M059J (cell line): ENCODE data around the gene ACTL7A. TPM values are rescaled to one million over a fixed set of nuclear protein-coding genes. Genes with fewer than 3 reads are reported as not detected.
"Not testable (repeated sequence)": the region's sequence is repeated elsewhere in the genome, so short reads cannot be mapped to it uniquely, and the experiment has no call there.

Source experiments
- DNase-seq: peaks from one replicate; pipeline ENCODE4 v3.0.0-alpha.2; 2012; ENCODE audit warnings: low read depth
- total RNA-seq: library from RNA; depleted of rRNA; stranded (reverse); fragments of >200 nt; shearing (Covaris generic); gene quantifications from 2 replicates; pipeline ENCODE4 v1.2.3, GENCODE V29; 2014

Gene ACTL7A
- total RNA-seq, 1 experiment from 2014 or later = not detected

DNA sequence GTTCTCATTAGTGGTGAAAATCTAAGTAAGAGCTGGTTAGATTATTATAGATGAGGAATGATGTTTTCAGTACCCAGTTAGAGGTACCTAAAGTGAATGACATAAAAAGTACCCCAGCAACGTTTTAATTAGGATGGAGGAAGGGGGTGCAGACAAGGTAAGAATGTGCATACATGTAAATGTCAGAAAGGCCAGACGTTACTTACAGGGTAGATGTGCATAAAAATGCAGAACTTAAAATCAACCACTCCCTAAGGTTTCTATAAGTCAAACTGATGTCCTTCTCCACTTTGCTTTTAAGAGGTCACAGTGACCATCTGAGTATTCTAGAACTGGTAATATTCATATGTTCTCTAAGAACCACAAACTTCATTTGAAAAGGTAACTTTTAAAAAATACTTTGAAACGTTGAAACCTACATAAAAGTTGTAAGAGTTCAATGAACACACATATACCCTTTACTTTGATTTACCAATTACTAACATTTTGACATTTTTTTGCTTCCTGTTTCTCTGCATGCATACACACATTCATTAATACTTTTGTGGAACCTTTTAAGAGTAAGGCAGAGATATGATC lies 18.8 kb downstream of the ACTL7A start:
- no peak for DNase-seq

GRCh38 chr9:108882052-108882888 lies 20.2 kb downstream of the ACTL7A start:
- no peak for DNase-seq

DNA sequence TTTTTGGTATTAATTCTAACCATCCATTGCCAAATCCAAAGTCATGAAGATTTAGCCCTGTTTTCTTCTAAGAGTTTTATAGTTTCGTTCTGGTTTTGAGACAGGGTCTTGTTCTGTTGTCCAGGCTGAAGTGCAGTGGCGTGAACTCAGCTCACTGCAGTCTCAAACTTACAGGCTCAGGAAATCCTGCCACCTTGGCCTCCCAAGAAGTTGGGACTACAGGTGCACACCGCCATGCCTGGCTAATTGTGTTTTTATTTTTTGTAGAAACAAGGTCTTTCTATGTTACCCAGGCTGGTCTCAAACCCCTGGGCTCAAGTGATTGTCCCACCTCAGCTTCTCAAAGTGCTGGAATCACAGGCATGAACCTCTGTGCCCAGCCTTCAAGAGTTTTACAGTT lies 21.0 kb downstream of the ACTL7A start:
- no peak for DNase-seq

DNA sequence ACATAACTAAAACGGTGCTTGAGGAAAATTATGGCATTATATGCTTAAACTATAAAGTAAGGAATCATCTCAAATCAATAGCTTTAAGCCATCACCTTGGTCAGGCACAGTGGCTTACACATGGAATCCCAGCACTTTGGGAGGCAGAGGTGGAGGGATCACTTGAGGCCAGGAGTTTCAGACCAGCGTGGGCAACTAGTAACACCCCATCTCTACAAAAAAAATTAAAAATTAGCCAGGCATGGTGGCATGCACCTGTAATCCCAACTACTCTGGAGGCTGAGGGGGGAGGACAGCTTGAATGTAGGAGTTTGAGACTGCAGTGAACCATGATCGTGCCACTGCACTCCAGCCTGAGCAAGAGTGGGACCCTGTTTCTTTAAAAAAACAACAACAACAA lies 22.6 kb downstream of the ACTL7A start:
- no peak for DNase-seq

DNA sequence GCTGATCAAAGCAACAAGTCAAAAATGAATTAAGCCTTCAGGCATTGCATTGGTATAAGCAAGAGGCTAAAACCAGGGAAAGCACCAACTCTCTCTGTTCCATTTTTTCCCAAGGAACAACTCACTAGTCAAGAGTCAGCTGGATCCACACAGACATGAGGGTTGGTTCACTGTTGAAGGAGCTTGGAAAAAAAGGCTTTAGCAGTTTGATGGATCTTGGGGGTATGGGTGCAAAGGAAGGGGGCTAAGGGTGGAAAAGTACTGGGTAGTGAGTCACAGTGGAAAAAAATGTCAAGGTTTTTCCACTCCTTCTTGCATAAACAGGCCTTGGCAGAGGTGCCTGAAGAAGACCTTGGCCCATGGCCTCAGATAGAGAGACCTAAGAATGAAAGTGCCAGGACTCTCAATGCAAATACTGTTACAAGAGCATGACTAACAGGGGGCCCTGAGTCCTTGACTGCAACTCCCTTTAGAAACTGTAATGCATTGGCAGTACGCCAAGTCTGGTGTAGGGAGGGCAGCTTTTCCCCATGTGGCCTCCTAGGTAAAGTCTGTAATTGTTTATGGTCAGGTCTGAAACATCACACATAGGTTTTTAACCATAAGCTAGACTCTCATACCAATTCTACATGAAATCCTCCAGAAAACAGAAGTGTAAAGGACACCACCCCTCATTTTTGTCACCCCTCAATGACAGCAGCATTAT lies 23.7 kb downstream of the ACTL7A start:
- DNase-seq = peak; percentile 91

- not testable (repeated sequence) for DNase-seq
Measured at GRCh38 chr9:108886594-108887271, 24.7 kb downstream of the ACTL7A start.

- DNase-seq = peak; percentile 60
Measured at GRCh38 chr9:108889649-108890067, 27.6 kb downstream of the ACTL7A start.

GRCh38 chr9:108894225-108894997 lies 32.3 kb downstream of the ACTL7A start:
- DNase-seq = no peak

GRCh38 chr9:108897324-108898096 lies 35.4 kb downstream of the ACTL7A start:
- no peak for DNase-seq

- not testable (repeated sequence) for DNase-seq
Measured at GRCh38 chr9:108899023-108899695, 37.1 kb downstream of the ACTL7A start.

GRCh38 chr9:108900176-108900575 lies 38.1 kb downstream of the ACTL7A start:
- no peak for DNase-seq

DNA sequence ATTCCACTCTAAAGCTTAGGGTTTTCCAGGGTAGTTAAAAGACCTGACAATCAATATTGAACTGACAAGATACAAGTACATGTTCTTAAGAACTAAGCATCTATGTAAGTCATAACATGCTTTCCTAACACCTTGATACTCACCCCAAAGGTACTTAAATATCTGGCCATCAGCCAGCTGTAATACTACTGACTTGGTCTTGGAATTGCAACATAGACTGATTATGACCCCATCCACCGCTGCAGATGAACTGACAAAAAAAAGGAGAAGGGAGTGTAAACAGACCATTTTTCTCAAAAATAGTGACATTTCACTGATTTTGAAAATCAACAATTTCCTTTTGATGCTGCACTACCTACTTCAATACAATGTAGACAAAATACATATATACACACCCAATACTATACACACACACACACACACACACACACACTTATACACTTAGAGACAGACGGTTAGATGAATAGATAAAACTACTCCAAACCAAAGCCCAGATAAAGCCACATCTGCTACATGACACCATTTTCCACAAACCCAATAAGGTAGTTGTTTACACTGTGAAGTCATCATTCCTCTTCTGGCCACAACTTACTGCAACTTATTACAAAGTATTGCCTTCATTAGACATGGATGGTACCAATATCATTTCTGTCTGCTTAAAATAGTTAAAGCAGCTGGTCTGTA lies 41.5 kb downstream of the ACTL7A start:
- DNase-seq = peak; percentile 5

- no peak for DNase-seq
Measured at GRCh38 chr9:108904161-108904560, 42.1 kb downstream of the ACTL7A start.

GRCh38 chr9:108905494-108905893 lies 43.4 kb downstream of the ACTL7A start:
- DNase-seq = no peak

GRCh38 chr9:108910402-108910801 lies 48.3 kb downstream of the ACTL7A start:
- no peak for DNase-seq

DNA sequence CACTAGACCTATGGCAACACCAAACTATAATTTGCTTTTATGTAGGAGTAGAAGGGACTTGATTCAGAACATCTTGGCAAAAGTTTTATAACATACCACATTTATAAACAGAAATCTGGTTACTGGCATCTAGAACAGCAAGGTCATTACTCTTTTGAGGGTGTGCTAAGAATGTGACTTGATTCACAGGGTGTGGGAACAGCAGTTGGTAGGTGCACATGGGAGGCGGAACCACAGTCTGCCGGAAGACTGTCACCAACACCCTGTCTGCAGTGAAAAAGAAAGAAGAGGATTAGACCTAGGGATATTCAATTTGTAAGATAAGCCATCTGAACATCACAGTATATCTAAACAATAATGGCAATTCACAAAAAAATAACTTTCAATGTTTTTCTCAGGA lies 48.8 kb downstream of the ACTL7A start:
- DNase-seq = no peak

- DNase-seq = no peak
Measured at GRCh38 chr9:108911820-108912219, 49.8 kb downstream of the ACTL7A start.
